K562 (cell line): ENCODE data around the gene LZTR1. TPM values are rescaled to one million over a fixed set of nuclear protein-coding genes. Genes with fewer than 3 reads are reported as not detected.
A peak's percentile ranks its signal among the peaks of the same experiment; 100 is the strongest.

Experiments
- BRD9 ChIP-seq: fragments of 450-650 bp; IDR thresholded peaks from 2 replicates; pipeline ENCODE4 v1.6.1; 2018; ENCODE audit warnings: low read depth; ENCODE audit not compliant: partially characterized antibody
- CHD2 ChIP-seq: IDR thresholded peaks from 2 replicates; pipeline ENCODE4 v1.6.1; 2011; ENCODE audit warnings: low read depth, low read length
- CHD4 ChIP-seq: fragments of 200-600 bp; sonication (generic); IDR thresholded peaks from 3 replicates; pipeline ENCODE4 v1.6.1; 2012; ENCODE audit warnings: low read depth, mild to moderate bottlenecking, mixed read lengths, low read length, inconsistent platforms; ENCODE audit not compliant: insufficient read depth, insufficient replicate concordance, poor library complexity, severe bottlenecking
- ESRRA ChIP-seq: fragments of 450-650 bp; IDR thresholded peaks from 2 replicates; pipeline ENCODE4 v1.6.1; 2014; ENCODE audit warnings: low read depth, mild to moderate bottlenecking, moderate library complexity, borderline replicate concordance
- FIP1L1 ChIP-seq: fragments of 200-400 bp; formaldehyde crosslinking; IDR thresholded peaks from 2 replicates; pipeline ENCODE4 v1.6.1; 2018; ENCODE audit warnings: mild to moderate bottlenecking, low read depth, low read length; ENCODE audit not compliant: poor library complexity, severe bottlenecking
- HOXB6 ChIP-seq: fragments of 250-450 bp; sonication (Bioruptor Pico); IDR thresholded peaks from 2 replicates; pipeline ENCODE4 v1.5.1; 2022; ENCODE audit warnings: mild to moderate bottlenecking, borderline replicate concordance
- KHSRP ChIP-seq: fragments of 450-650 bp; IDR thresholded peaks from 2 replicates; pipeline ENCODE4 v1.6.1; 2017
- LEF1 ChIP-seq: fragments of 450-650 bp; IDR thresholded peaks from 2 replicates; pipeline ENCODE4 v1.6.1; 2016; ENCODE audit warnings: mild to moderate bottlenecking
- MCM7 ChIP-seq, 2 experiments: fragments of 450-650 bp; IDR thresholded peaks; 2 replicates each; pipeline ENCODE4 v1.6.1; 2016 to 2018
- NUFIP1 ChIP-seq: fragments of 450-650 bp; IDR thresholded peaks from 2 replicates; pipeline ENCODE4 v1.6.1; 2018; ENCODE audit not compliant: partially characterized antibody
- OTX1 ChIP-seq: fragments of 450-650 bp; formaldehyde crosslinking; IDR thresholded peaks from 2 replicates; pipeline ENCODE4 v1.4.0; 2022; ENCODE audit warnings: mild to moderate bottlenecking
- POU5F1 ChIP-seq: fragments of 150-350 bp; IDR thresholded peaks from 2 replicates; pipeline ENCODE4 v1.6.1; 2014; ENCODE audit warnings: borderline replicate concordance, low read length, low read depth, mild to moderate bottlenecking; ENCODE audit not compliant: partially characterized antibody
- RHOXF2B ChIP-seq: fragments of 250-450 bp; sonication (Bioruptor Pico); conservative IDR thresholded peaks from 2 replicates; pipeline ENCODE4 v1.5.1; 2021
- SAFB2 ChIP-seq: fragments of 200-400 bp; formaldehyde crosslinking; IDR thresholded peaks from 2 replicates; pipeline ENCODE4 v1.6.1; 2018; ENCODE audit warnings: borderline replicate concordance, low read length, low read depth, moderate library complexity; ENCODE audit not compliant: severe bottlenecking
- SAP30 ChIP-seq: fragments of 200-600 bp; sonication (generic); IDR thresholded peaks from 2 replicates; pipeline ENCODE4 v1.6.1; 2012; ENCODE audit warnings: borderline replicate concordance, low read depth, mild to moderate bottlenecking, moderate library complexity, low read length, control low read depth, inconsistent platforms; ENCODE audit not compliant: insufficient read depth, poor library complexity, severe bottlenecking
- WHSC1 ChIP-seq: IDR thresholded peaks from one replicate; pipeline ENCODE4 v1.6.1; 2012; ENCODE audit warnings: low read length, control low read depth, inconsistent platforms
- ZNF184 ChIP-seq: sonication (generic); formaldehyde crosslinking; IDR thresholded peaks from 2 replicates; pipeline ENCODE4 v1.5.0; 2020; ENCODE audit warnings: missing genetic modification reagents
- ZNF436 ChIP-seq: fragments of 250-450, 450-650 bp; sonication (Bioruptor Pico); formaldehyde crosslinking; IDR thresholded peaks from 2 replicates; pipeline ENCODE4 v1.7.0; 2020; ENCODE audit warnings: mild to moderate bottlenecking
- ZNF79 ChIP-seq: fragments of 250-450 bp; sonication (Bioruptor Pico); IDR thresholded peaks from 2 replicates; pipeline ENCODE4 v1.4.0; 2020; ENCODE audit warnings: low read depth, mild to moderate bottlenecking, moderate library complexity
- polyA plus RNA-seq, 8 experiments: library from polyadenylated mRNA; depleted of rRNA in 4 of 8; stranded (reverse) in 5 of 8; unstranded in 3 of 8; fragments of >200 nt; fragmentation: Nextera tagmentation in 2 of 8; fragmentation: Illumina TruSeq in 1 of 8; extraction: Ambion mirVana in 2 of 8; extraction: Trizol in 1 of 8; gene quantifications; 2 replicates each; pipeline versions ENCODE4 v1.2.1 to v1.2.3, GENCODE V29; 2011 to 2014; ENCODE audit warnings: inconsistent platforms in 1 of 8, missing spikeins in 1 of 8
- total RNA-seq, 7 experiments: library from RNA; depleted of rRNA in 6 of 7; stranded (reverse); fragments of >200 nt in 6 of 7; fragmentation: Illumina TruSeq in 2 of 7; extraction: Trizol in 2 of 7; gene quantifications; 2 replicates each; pipeline versions ENCODE4 v1.2.1 to v1.2.3, GENCODE V29; 2011 to 2021; ENCODE audit warnings: low replicate concordance in 1 of 7
- TF ChIP-seq, protein P1 (sequence below): fragments of 250-450 bp; sonication (Bioruptor Pico); IDR thresholded peaks from 2 replicates; pipeline ENCODE4 v1.8.0; 2022; ENCODE audit warnings: inconsistent platforms, mild to moderate bottlenecking, moderate library complexity, borderline replicate concordance
- TF ChIP-seq, protein P2 (sequence below): fragments of 250-450 bp; sonication (Bioruptor Pico); IDR thresholded peaks from 2 replicates; pipeline ENCODE4 v1.5.0; 2022; ENCODE audit warnings: mild to moderate bottlenecking
- TF ChIP-seq, protein P3 (sequence below): IDR thresholded peaks from 3 replicates; pipeline ENCODE4 v1.6.1; 2011; ENCODE audit warnings: borderline replicate concordance, mild to moderate bottlenecking, moderate library complexity; ENCODE audit not compliant: insufficient read length; ENCODE audit errors: extremely low read depth
- TF ChIP-seq, protein P4 (sequence below): fragments of 250-450 bp; sonication (Bioruptor Pico); IDR thresholded peaks from 2 replicates; pipeline ENCODE4 v1.5.0; 2021

The LZTR1 gene
- total and polyA plus RNA-seq, 9 of the 15 experiments (the other 6 are each of a cell fraction or from before 2014, with no cell fraction given), result 2.2 to 135 (median 63.0) TPM

DNA sequence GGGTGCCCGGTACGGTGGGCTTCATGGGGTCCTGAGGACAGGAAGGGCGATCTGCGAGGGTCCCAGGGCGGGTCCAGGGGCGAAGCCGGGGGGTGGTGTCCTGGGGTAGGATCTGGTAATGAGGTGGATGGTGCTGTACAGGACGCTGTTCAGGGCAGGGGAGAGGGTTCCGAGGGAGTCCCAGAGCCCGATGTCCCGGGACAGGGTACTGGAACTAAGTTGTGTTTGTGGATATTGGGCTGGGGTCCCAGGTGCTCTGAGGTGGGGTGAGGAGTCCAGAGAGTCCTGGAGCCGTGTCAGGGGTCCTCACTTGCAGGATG is 426 bp downstream of the LZTR1 start (continued):
- TF ChIP-seq CHD4 (peak; percentile 80), HOXB6 (CRISPR knock-in tag) (0 out of 2 replicates have a peak, but pooled peaks have one; percentile 12), KHSRP (no peak), MCM7 (IDR thresholded peaks at IDR 0.05) (no peak), BRD9 (no peak), ZNF79 (no peak), RHOXF2B (CRISPR knock-in tag) (no peak), FIP1L1 (no peak), ZNF436 (0 out of 2 replicates have a peak, but pooled peaks have one; percentile 37), POU5F1 (peak; percentile 12), ZNF184 (CRISPR knock-in tag) (no peak), WHSC1 (peak; percentile 10), SAFB2 (no peak), OTX1 (CRISPR knock-in tag) (peak; percentile 87), ESRRA (no peak), CHD2 (peak; percentile 12; the same call in 1 of the 2 replicates), NUFIP1 (no peak), LEF1 (no peak), SAP30 (peak; percentile 83)
- TF ChIP-seq, protein P1, sequence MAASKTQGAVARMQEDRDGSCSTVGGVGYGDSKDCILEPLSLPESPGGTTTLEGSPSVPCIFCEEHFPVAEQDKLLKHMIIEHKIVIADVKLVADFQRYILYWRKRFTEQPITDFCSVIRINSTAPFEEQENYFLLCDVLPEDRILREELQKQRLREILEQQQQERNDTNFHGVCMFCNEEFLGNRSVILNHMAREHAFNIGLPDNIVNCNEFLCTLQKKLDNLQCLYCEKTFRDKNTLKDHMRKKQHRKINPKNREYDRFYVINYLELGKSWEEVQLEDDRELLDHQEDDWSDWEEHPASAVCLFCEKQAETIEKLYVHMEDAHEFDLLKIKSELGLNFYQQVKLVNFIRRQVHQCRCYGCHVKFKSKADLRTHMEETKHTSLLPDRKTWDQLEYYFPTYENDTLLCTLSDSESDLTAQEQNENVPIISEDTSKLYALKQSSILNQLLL (CRISPR knock-in tag), result no peak
- TF ChIP-seq, protein P2, sequence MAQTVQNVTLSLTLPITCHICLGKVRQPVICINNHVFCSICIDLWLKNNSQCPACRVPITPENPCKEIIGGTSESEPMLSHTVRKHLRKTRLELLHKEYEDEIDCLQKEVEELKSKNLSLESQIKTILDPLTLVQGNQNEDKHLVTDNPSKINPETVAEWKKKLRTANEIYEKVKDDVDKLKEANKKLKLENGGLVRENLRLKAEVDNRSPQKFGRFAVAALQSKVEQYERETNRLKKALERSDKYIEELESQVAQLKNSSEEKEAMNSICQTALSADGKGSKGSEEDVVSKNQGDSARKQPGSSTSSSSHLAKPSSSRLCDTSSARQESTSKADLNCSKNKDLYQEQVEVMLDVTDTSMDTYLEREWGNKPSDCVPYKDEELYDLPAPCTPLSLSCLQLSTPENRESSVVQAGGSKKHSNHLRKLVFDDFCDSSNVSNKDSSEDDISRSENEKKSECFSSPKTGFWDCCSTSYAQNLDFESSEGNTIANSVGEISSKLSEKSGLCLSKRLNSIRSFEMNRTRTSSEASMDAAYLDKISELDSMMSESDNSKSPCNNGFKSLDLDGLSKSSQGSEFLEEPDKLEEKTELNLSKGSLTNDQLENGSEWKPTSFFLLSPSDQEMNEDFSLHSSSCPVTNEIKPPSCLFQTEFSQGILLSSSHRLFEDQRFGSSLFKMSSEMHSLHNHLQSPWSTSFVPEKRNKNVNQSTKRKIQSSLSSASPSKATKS (CRISPR knock-in tag), result no peak
- TF ChIP-seq, protein P3, sequence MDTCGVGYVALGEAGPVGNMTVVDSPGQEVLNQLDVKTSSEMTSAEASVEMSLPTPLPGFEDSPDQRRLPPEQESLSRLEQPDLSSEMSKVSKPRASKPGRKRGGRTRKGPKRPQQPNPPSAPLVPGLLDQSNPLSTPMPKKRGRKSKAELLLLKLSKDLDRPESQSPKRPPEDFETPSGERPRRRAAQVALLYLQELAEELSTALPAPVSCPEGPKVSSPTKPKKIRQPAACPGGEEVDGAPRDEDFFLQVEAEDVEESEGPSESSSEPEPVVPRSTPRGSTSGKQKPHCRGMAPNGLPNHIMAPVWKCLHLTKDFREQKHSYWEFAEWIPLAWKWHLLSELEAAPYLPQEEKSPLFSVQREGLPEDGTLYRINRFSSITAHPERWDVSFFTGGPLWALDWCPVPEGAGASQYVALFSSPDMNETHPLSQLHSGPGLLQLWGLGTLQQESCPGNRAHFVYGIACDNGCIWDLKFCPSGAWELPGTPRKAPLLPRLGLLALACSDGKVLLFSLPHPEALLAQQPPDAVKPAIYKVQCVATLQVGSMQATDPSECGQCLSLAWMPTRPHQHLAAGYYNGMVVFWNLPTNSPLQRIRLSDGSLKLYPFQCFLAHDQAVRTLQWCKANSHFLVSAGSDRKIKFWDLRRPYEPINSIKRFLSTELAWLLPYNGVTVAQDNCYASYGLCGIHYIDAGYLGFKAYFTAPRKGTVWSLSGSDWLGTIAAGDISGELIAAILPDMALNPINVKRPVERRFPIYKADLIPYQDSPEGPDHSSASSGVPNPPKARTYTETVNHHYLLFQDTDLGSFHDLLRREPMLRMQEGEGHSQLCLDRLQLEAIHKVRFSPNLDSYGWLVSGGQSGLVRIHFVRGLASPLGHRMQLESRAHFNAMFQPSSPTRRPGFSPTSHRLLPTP, result no peak
- TF ChIP-seq, protein P4, sequence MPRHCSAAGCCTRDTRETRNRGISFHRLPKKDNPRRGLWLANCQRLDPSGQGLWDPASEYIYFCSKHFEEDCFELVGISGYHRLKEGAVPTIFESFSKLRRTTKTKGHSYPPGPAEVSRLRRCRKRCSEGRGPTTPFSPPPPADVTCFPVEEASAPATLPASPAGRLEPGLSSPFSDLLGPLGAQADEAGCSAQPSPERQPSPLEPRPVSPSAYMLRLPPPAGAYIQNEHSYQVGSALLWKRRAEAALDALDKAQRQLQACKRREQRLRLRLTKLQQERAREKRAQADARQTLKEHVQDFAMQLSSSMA (CRISPR knock-in tag), result no peak
